GM18867 (cell line): ENCODE data around the gene CSTF1.
"Not testable (repeated sequence)": the region's sequence is repeated elsewhere in the genome, so short reads cannot be mapped to it uniquely, and the experiment has no call there.

Source experiments
- ATAC-seq: cut with Tn5 transposase; IDR thresholded peaks from one replicate; pipeline ENCODE4 v1.9.1; 2021; ENCODE audit warnings: mild to moderate bottlenecking, moderate library complexity; ENCODE audit not compliant: unreplicated experiment

Gene CSTF1

GRCh38 chr20:56403465-56403864, 11.0 kb downstream of the CSTF1 start:
- no peak for ATAC-seq

- not testable (repeated sequence) for ATAC-seq
Observed at GRCh38 chr20:56405356-56405755, 12.9 kb downstream of the CSTF1 start.

GRCh38 chr20:56406910-56407309, 14.5 kb downstream of the CSTF1 start:
- no peak for ATAC-seq

- no peak for ATAC-seq
Observed at GRCh38 chr20:56409521-56409920, 17.1 kb downstream of the CSTF1 start.

GRCh38 chr20:56409956-56410355, 17.5 kb downstream of the CSTF1 start:
- ATAC-seq: no peak

- not testable (repeated sequence) for ATAC-seq
Observed at GRCh38 chr20:56411287-56411686, 18.8 kb downstream of the CSTF1 start.

- peak; percentile 62 for ATAC-seq
Observed at GRCh38 chr20:56411759-56412472, 19.5 kb downstream of the CSTF1 start, which contains the start of gene CASS4. Gene CASS4 (plus strand): TSS chr20:56412260. CDS start chr20:56412459, 199 bp downstream.

GRCh38 chr20:56412473-56412790, 20.0 kb downstream of the CSTF1 start:
- ATAC-seq: no peak

- ATAC-seq: no peak
Observed at GRCh38 chr20:56412949-56413348, 20.5 kb downstream of the CSTF1 start.

- no peak for ATAC-seq
Observed at GRCh38 chr20:56414842-56415765, 22.7 kb downstream of the CSTF1 start.

GRCh38 chr20:56417402-56417801, 25.0 kb downstream of the CSTF1 start:
- no peak for ATAC-seq

- no peak for ATAC-seq
Observed at GRCh38 chr20:56417911-56418310, 25.5 kb downstream of the CSTF1 start.

GRCh38 chr20:56418385-56418861, 26.0 kb downstream of the CSTF1 start:
- ATAC-seq: no peak

GRCh38 chr20:56420028-56420427, 27.6 kb downstream of the CSTF1 start:
- ATAC-seq: no peak

- ATAC-seq: no peak
Observed at GRCh38 chr20:56420940-56421688, 28.7 kb downstream of the CSTF1 start.

- ATAC-seq: no peak
Observed at GRCh38 chr20:56422076-56422823, 29.8 kb downstream of the CSTF1 start.

GRCh38 chr20:56422824-56423189, 30.4 kb downstream of the CSTF1 start:
- ATAC-seq: no peak

GRCh38 chr20:56423211-56423610, 30.8 kb downstream of the CSTF1 start:
- ATAC-seq: no peak

GRCh38 chr20:56423886-56424285, 31.4 kb downstream of the CSTF1 start:
- ATAC-seq: no peak

GRCh38 chr20:56424931-56425330, 32.5 kb downstream of the CSTF1 start:
- no peak for ATAC-seq

GRCh38 chr20:56426026-56426425, 33.6 kb downstream of the CSTF1 start:
- no peak for ATAC-seq
